PC-3 (cell line): Measurements from ENCODE around the gene HHIPL1. TPM values are rescaled to one million over a fixed set of nuclear protein-coding genes. Genes with fewer than 3 reads are reported as not detected.

Source experiments
- ATAC-seq: fragments of 200-7000 bp; cut with Tn5 transposase; 2 replicates; pipeline ENCODE4 v1.9.1; 2020; ENCODE audit warnings: mild to moderate bottlenecking, moderate library complexity
- BruUV-seq: library from RNA; stranded (reverse); fragments of 400-500 nt; replicated peaks from 2 replicates; lab custom pipeline; 2021; lab: Mats Ljungman, UMichigan
- CTCF ChIA-PET: fragments of 300-600 bp; sonication (Branson Sonifier 250); formaldehyde crosslinking; loops from one replicate; lab custom pipeline; 2022; ENCODE audit warnings: antibody characterized with exemption; lab: Charles Lee
- POLR2A ChIA-PET: fragments of 300-600 bp; sonication (Branson Sonifier 250); formaldehyde crosslinking; loops from one replicate; lab custom pipeline; 2022; ENCODE audit warnings: antibody characterized with exemption; ENCODE audit not compliant: unreplicated experiment; lab: Charles Lee
- DNase-seq: peaks from one replicate; pipeline ENCODE4 v3.0.0-alpha.2; 2015
- H2AFZ ChIP-seq: fragments of 300-600 bp; sonication (generic); 2 replicates; pipeline ENCODE4 v1.6.0; 2016; ENCODE audit warnings: antibody characterized with exemption, low read length
- H3F3A ChIP-seq: fragments of 300-600 bp; sonication (generic); one replicate; pipeline ENCODE4 v1.6.0; 2017; ENCODE audit warnings: antibody characterized with exemption, low read length, control low read depth, mild to moderate bottlenecking; ENCODE audit not compliant: unreplicated experiment
- H3K27ac ChIP-seq: fragments of 300-600 bp; sonication (generic); 2 replicates; pipeline ENCODE4 v1.5.1; 2016; ENCODE audit warnings: mild to moderate bottlenecking, low read length
- H3K27me3 ChIP-seq: fragments of 300-600 bp; sonication (generic); 2 replicates; pipeline ENCODE4 v1.6.1; 2016; ENCODE audit warnings: low read length, mixed read lengths
- H3K36me3 ChIP-seq: fragments of 300-600 bp; sonication (generic); 2 replicates; pipeline ENCODE4 v1.6.1; 2016; ENCODE audit warnings: low read depth, mixed run types, low read length, mixed read lengths
- H3K4me1 ChIP-seq: fragments of 300-600 bp; sonication (generic); 2 replicates; pipeline ENCODE4 v1.5.1; 2016; ENCODE audit warnings: low read length; ENCODE audit not compliant: insufficient read depth
- H3K4me2 ChIP-seq: fragments of 300-600 bp; sonication (generic); 2 replicates; pipeline ENCODE4 v1.6.0; 2016; ENCODE audit warnings: low read length
- H3K4me3 ChIP-seq: fragments of 300-600 bp; sonication (generic); 2 replicates; pipeline ENCODE4 v1.5.1; 2016; ENCODE audit warnings: mild to moderate bottlenecking, low read length, mixed read lengths
- H3K79me2 ChIP-seq: fragments of 300-600 bp; sonication (generic); 2 replicates; pipeline ENCODE4 v1.6.1; 2017; ENCODE audit warnings: low read length, mixed read lengths
- H3K9ac ChIP-seq: fragments of 300-600 bp; sonication (generic); 2 replicates; pipeline ENCODE4 v1.6.0; 2016; ENCODE audit warnings: mild to moderate bottlenecking, low read length
- H3K9me2 ChIP-seq: fragments of 300-600 bp; sonication (generic); replicated peaks from 2 replicates; pipeline ENCODE4 v1.6.1; 2016; ENCODE audit warnings: mixed run types, low read length, mixed read lengths
- H3K9me3 ChIP-seq: fragments of 300-600 bp; sonication (generic); 2 replicates; pipeline ENCODE4 v1.6.1; 2016; ENCODE audit warnings: low read length, mixed read lengths
- H4K20me1 ChIP-seq: fragments of 300-600 bp; sonication (generic); 2 replicates; pipeline ENCODE4 v1.6.1; 2016; ENCODE audit warnings: low read length, mixed read lengths
- CTCF ChIP-seq: fragments of 300-600 bp; sonication (generic); conservative IDR thresholded peaks from 2 replicates; pipeline ENCODE4 v1.5.1; 2017; ENCODE audit warnings: antibody characterized with exemption, low read depth, mild to moderate bottlenecking, low read length
- EZH2 ChIP-seq: fragments of 300-600 bp; sonication (generic); IDR thresholded peaks from one replicate; pipeline ENCODE4 v1.6.1; 2017; ENCODE audit warnings: antibody characterized with exemption, mild to moderate bottlenecking, low read length; ENCODE audit not compliant: unreplicated experiment
- EZH2phosphoT487 ChIP-seq: fragments of 300-600 bp; sonication (generic); IDR thresholded peaks from 2 replicates; pipeline ENCODE4 v1.6.1; 2018; ENCODE audit warnings: mild to moderate bottlenecking, antibody characterized with exemption, low read length, borderline replicate concordance
- intact Hi-C: fragments of 100-400 bp; cut with micrococcal nuclease; formaldehyde crosslinking; loops from 2 replicates; pipeline ENCODE4 v1.9.0; 2023
- total RNA-seq: library from RNA; depleted of rRNA; stranded (reverse); fragments of >200 nt; gene quantifications from 2 replicates; pipeline ENCODE4 v1.2.3, GENCODE V29; 2014

Gene HHIPL1
- total RNA-seq, 1 experiment from 2014 or later: 0.84 TPM

- Histone ChIP-seq H3K79me2 (no peaks in the 10 kb centered on the region), H4K20me1 (no peaks in the 10 kb centered on the region), H3K4me1 (no peaks in the 10 kb centered on the region), H3K4me2 (no peak overlapping the region), H3K27me3 (no peaks in the 10 kb centered on the region), H3K9me3 (no peaks in the 10 kb centered on the region), H3K9me2 (no peaks in the 10 kb centered on the region), H3K36me3 (no peaks in the 10 kb centered on the region), H2AFZ (no peak overlapping the region), H3F3A (no peaks in the 10 kb centered on the region), H3K4me3 (no peak overlapping the region), H3K27ac (no peak overlapping the region), H3K9ac (no peak overlapping the region)
- ChIA-PET CTCF (interaction anchor here (0.5 kb wide), 1 partner anchor 231 kb away, joined by 3 read pairs; no protein-coding TSS in a partner anchor), POLR2A (interaction anchor here (0.6 kb wide), 1 partner anchor 15 kb away, joined by 3 read pairs; the partner anchor contains the start of gene CYP46A1)
- intact Hi-C loops: no loop called here
- TF ChIP-seq EZH2 (no peak), CTCF (no peak), EZH2phosphoT487 (no peak)
- DNase-seq (no peak), ATAC-seq (no peak)
- no TSS peak for BruUV-seq
Observed at GRCh38 chr14:99668307-99669295, 23.7 kb downstream of the HHIPL1 start.

- Histone ChIP-seq H3K9me2 (no peaks in the 10 kb centered on the region), H3K27me3 (no peaks in the 10 kb centered on the region), H3F3A (no peaks in the 10 kb centered on the region), H4K20me1 (no peaks in the 10 kb centered on the region), H3K4me3 (no peak overlapping the region), H3K79me2 (no peaks in the 10 kb centered on the region), H3K9me3 (no peaks in the 10 kb centered on the region), H2AFZ (no peak overlapping the region), H3K36me3 (no peaks in the 10 kb centered on the region), H3K27ac (no peak overlapping the region), H3K4me1 (no peaks in the 10 kb centered on the region), H3K9ac (no peak overlapping the region), H3K4me2 (no peak overlapping the region)
- POLR2A ChIA-PET: no interaction called here
- TF ChIP-seq EZH2 (no peak), EZH2phosphoT487 (no peak), CTCF (no peak)
- ATAC-seq (no peak), DNase-seq (no peak)
- intact Hi-C loops: no loop called here
- BruUV-seq: no TSS peak
- CTCF ChIA-PET: no interaction called here
Observed at GRCh38 chr14:99670361-99671234, 25.7 kb downstream of the HHIPL1 start.
